ENCODE measurements around the gene LRBA. TPM values are rescaled to one million over a fixed set of nuclear protein-coding genes. Genes with fewer than 3 reads are reported as not detected.

The LRBA gene
- polyA plus RNA-seq, 1 of the 3 experiments (the other 2 are of a cell fraction): 11.4 TPM

GRCh38 chr4:150562751-150563150, 452.3 kb downstream of the LRBA start (continued):
- TF ChIP-seq USF2 (IDR thresholded peaks at IDR 0.05; ENCODE audit: borderline replicate concordance, low read depth, low read length): no peak

- Histone ChIP-seq H3K4me1 (ENCODE audit: control insufficient read depth in 1 of 2, insufficient read depth in 2 of 2, low read depth in 1 of 2, low read length in 1 of 2) (no peaks in the 10 kb centered on the region), H3K4me3 (ENCODE audit: low read depth in 2 of 2, low read length in 1 of 2) (no peak overlapping the region), H3K36me3 (replicated peaks in 1 of 2; ENCODE audit: control insufficient read depth in 1 of 2, insufficient read depth in 2 of 2, low read length in 1 of 2) (no peaks in the 10 kb centered on the region), H4K20me1 (ENCODE audit: insufficient read depth) (no peaks in the 10 kb centered on the region), H3K9me3 (no peaks in the 10 kb centered on the region), H3K9me2 (no peaks in the 10 kb centered on the region), H3K4me2 (no peak overlapping the region), H2AFZ (ENCODE audit: low read depth) (no peak overlapping the region), H3K27ac (ENCODE audit: low read depth in 2 of 2, low read length in 1 of 2) (no peak overlapping the region), H3K79me2 (ENCODE audit: insufficient read depth) (no peaks in the 10 kb centered on the region; the same call in 1 of the 2 replicates), H3F3A (replicated peaks; ENCODE audit: insufficient read depth) (peaks cover 2% of the 10 kb centered on the region), H3K27me3 (ENCODE audit: insufficient read depth) (no peaks in the 10 kb centered on the region), H3K9ac (no peak overlapping the region)
- TF ChIP-seq USF1 (IDR thresholded peaks at IDR 0.05; ENCODE audit: borderline replicate concordance, low read depth): no peak
- no peak for TF ChIP-seq MAX (IDR thresholded peaks at IDR 0.05; ENCODE audit: low read depth)
- no peak for TF ChIP-seq JUND (IDR thresholded peaks at IDR 0.05)
- TF ChIP-seq IRF3 (IDR thresholded peaks at IDR 0.05; ENCODE audit: low read depth, low read length): no peak
- no peak for TF ChIP-seq CTCF (IDR thresholded peaks at IDR 0.05)
- no peak for TF ChIP-seq REST (IDR thresholded peaks at IDR 0.05; ENCODE audit: low read depth, low read length)
- no peak for TF ChIP-seq YY1 (IDR thresholded peaks at IDR 0.05; ENCODE audit: low read depth)
- TF ChIP-seq PBX3 (IDR thresholded peaks at IDR 0.05): no peak
- no peak for TF ChIP-seq TAF1 (IDR thresholded peaks at IDR 0.05; ENCODE audit: borderline replicate concordance, low read depth, low read length)
- TF ChIP-seq USF2 (IDR thresholded peaks at IDR 0.05; ENCODE audit: borderline replicate concordance, low read depth, low read length): no peak
- no peak for TF ChIP-seq ELF1 (IDR thresholded peaks at IDR 0.05)
- WGBS (ENCODE audit: low lambda C conversion rate): 95% methylated on average over 2 of the region's 2 CpGs
- ChIA-PET CTCF (no interaction called here), POLR2A (no interaction called here)
- no peak for DNase-seq
These were observed 452.8 kb downstream of the LRBA start for GRCh38 chr4:150562250-150562649.

All from SK-N-SH (cell line).